ENCODE results near the gene CYP2A6.
A peak's percentile ranks its signal among the peaks of the same experiment; 100 is the strongest.
"Not testable (repeated sequence)": the region's sequence is repeated elsewhere in the genome, so short reads cannot be mapped to it uniquely, and the experiment has no call there.

CYP2A6 gene, protein sequence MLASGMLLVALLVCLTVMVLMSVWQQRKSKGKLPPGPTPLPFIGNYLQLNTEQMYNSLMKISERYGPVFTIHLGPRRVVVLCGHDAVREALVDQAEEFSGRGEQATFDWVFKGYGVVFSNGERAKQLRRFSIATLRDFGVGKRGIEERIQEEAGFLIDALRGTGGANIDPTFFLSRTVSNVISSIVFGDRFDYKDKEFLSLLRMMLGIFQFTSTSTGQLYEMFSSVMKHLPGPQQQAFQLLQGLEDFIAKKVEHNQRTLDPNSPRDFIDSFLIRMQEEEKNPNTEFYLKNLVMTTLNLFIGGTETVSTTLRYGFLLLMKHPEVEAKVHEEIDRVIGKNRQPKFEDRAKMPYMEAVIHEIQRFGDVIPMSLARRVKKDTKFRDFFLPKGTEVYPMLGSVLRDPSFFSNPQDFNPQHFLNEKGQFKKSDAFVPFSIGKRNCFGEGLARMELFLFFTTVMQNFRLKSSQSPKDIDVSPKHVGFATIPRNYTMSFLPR

DNA sequence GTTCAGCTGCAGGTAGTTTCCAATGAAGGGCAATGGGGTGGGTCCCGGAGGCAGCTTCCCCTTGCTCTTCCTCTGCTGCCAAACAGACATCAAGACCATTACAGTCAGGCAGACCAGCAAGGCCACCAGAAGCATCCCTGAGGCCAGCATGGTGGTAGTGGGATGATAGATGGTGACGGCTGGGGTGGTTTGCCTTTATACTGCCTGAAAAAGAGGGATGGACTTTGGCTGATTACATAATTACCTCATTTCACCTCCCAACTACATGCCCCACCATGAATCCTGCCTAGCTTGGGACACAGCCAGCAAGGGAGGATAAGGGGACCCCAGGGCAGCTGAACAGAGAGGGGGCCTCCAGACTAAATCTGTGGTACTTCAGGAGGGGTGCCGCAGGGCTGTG is at the start of gene CYP2A6:
TSS of gene CYP2A6 (minus strand) at position 171 of the 400 bp plus-strand sequence. CDS start at position 150, 21 bp downstream.
- H3K9me3 Mint-ChIP-seq, H3K4me3 Mint-ChIP-seq, H3K27ac Mint-ChIP-seq: not testable (repeated sequence)

DNA sequence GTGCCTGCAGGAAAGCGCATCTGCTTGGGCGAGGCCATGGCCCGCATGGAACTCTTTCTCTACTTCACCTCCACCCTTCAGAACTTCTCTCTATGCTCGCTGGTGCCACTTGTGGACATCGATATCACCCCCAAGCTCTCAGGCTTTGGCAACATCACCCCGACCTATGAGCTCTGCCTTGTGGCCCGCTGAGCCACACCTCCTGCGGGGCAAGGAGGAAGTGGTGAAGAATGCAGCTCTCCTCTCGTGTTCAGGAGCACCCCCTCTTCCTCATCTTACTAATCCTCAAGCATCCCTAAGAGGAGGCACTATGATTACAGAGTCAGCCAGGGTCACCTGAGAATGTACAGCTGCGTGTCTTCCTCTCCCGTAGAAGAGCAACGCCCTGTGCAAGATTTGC is 49.7 kb upstream of the CYP2A6 start:
- not testable (repeated sequence) for DNase-seq; H3K36me3 Mint-ChIP-seq (ENCODE audit: low read depth); H3K9me3 Mint-ChIP-seq; H3K27ac Mint-ChIP-seq; H3K4me3 Mint-ChIP-seq
- H3K4me1 Mint-ChIP-seq (ENCODE audit: low read depth), result peaks cover 14% of the 10 kb centered on the region
- H3K27me3 Mint-ChIP-seq, result peaks cover 13% of the 10 kb centered on the region

More for the DNA sequence above, at the start of gene CYP2A6:
- Mint-ChIP-seq H3K4me1 (ENCODE audit: low read depth) (peaks cover 18% of the 10 kb centered on the region), H3K27me3 (peaks cover 39% of the 10 kb centered on the region)
- H3K36me3 Mint-ChIP-seq (ENCODE audit: low read depth); DNase-seq: not testable (repeated sequence)

DNA sequence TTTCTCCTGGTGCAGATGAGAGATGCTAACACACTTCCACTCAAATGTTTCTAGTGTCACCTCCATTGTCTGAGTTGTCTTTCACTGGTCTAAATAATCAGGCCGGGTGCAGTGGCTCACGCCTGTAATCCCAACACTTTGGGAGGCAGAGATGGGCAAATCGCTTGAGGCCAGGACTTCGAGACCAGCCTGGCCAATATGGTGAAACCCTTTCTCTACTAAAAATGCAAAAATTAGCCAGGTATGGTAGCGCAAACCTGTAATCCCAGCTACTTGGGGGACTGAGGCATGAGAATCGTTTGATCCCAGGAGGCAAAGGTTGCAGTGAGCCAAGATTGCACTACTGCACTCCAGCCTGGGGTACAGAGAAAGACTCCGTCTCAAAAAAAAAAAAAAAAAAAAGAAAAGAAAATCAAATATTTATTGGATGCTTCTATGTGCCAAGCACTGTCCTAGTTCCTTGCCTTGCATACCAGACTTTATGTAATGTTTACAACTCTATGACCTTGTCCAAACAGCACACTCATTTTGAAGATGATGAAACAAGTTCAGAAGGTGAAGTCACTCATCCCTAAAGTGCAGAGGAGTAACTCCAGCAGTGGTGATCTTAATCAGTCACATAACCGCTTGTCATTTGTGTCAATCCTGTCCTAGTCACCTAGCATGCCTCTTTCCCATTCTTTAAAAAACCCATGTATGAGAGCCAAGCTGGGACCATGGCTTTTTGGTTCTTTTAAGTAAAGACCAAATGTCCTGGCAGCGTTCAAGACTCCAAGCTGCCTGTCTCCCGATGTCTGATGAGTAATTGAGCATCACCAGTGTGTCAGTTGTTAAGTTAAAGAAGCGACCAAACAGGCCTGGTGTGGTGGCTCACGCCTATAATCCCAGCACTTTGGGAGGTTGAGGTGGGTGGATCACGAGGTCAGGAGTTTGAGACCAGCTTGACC is 46.9 kb upstream of the CYP2A6 start:
- not testable (repeated sequence) for H3K27ac Mint-ChIP-seq; DNase-seq; H3K9me3 Mint-ChIP-seq; H3K36me3 Mint-ChIP-seq (ENCODE audit: low read depth); H3K4me3 Mint-ChIP-seq
- Mint-ChIP-seq H3K27me3 (peaks cover 15% of the 10 kb centered on the region), H3K4me1 (ENCODE audit: low read depth) (peaks cover 14% of the 10 kb centered on the region)

DNA sequence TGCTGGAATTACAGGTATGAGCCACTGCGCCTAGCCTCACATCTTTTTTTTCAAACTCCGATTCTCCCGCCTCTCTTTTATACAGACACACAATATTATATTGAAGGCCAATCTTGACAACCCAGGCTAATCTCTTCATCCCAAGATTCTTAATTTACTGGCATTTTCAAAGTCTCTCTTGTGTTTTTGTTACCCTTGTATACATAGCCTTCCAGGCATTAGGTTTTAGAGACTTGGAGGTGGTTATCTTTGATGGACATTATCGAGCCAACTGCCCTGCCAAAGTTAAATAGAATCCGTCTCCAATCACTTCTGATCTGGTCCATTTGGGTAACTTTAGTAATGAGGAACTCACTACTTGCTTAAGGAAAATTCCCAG is 46.2 kb upstream of the CYP2A6 start:
- DNase-seq, result no peak
- H3K4me3 Mint-ChIP-seq, result no peak overlapping the region

DNA sequence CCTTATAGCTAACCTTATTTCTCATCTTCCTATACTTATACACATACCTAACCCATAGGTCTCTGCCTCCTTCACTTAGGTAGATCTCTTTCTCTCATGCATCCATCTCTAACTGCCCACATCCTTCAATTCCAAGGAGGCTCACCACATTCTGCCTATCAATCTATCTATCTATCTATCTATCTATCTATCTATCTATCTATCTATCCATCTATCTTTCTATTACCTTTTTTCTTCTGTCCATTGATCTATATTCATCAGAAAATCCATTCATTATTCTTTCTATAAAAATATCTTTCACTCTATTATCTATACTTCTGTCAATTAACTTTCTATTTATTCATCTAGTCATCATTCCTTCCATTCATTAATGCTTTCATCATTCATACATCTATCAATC is 42.9 kb upstream of the CYP2A6 start:
- Mint-ChIP-seq H3K4me3 (no peak overlapping the region), H3K27ac (no peak overlapping the region), H3K4me1 (ENCODE audit: low read depth) (peaks cover 2% of the 10 kb centered on the region), H3K36me3 (ENCODE audit: low read depth) (no peaks in the 10 kb centered on the region), H3K27me3 (peaks cover 17% of the 10 kb centered on the region), H3K9me3 (no peaks in the 10 kb centered on the region)
- DNase-seq, result no peak

More for the DNA sequence above, 46.2 kb upstream of the CYP2A6 start:
- no peaks in the 10 kb centered on the region for H3K36me3 Mint-ChIP-seq (ENCODE audit: low read depth)
- peaks cover 21% of the 10 kb centered on the region for H3K27me3 Mint-ChIP-seq
- H3K9me3 Mint-ChIP-seq, result no peaks in the 10 kb centered on the region
- no peak overlapping the region for H3K27ac Mint-ChIP-seq
- H3K4me1 Mint-ChIP-seq (ENCODE audit: low read depth), result peaks cover 14% of the 10 kb centered on the region

DNA sequence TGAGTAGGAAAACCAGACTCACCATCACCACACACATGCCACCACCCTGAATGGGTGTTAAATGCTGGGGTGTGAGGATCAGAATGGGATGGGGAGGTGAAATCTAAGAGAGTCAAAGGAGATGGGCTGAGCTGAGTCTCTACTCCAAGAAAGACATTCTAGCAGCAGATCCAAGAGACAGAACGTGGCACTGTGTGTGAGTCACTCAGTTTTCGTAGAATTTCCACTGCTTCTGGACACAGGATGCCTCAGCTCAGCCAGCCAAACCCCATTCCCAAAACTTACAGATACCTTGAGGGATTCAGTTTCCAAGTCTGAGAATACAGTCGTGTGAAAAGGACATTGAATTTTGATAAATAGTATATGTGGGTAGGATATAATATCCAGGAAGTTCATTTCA is 39.1 kb upstream of the CYP2A6 start:
- Mint-ChIP-seq H3K9me3 (no peaks in the 10 kb centered on the region), H3K36me3 (ENCODE audit: low read depth) (no peaks in the 10 kb centered on the region), H3K27me3 (peaks cover 10% of the 10 kb centered on the region), H3K4me1 (ENCODE audit: low read depth) (no peaks in the 10 kb centered on the region), H3K4me3 (no peak overlapping the region), H3K27ac (no peak overlapping the region)
- DNase-seq, result no peak

DNA sequence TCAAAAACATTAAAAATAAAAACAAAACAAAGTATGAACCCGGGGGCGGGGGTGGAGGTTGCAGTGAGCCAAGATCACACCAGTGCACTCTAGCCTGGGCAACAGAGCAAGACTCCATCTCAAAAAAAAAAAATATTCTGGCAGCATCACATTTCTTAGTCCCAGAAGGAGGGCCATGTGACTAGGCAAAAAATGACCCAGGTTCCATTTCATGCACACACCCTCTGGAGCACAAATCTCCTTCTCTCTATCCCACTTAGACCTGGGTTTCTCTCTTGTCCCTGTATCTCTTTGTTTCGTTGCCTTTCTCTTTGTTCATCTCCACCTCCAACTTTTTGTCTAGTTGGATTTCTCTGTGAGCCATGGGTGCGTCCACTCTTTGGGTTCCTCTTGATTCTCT is 37.9 kb upstream of the CYP2A6 start:
- Mint-ChIP-seq H3K4me1 (ENCODE audit: low read depth) (no peaks in the 10 kb centered on the region), H3K4me3 (no peak overlapping the region), H3K27ac (no peak overlapping the region), H3K27me3 (peaks cover 10% of the 10 kb centered on the region), H3K9me3 (no peaks in the 10 kb centered on the region), H3K36me3 (ENCODE audit: low read depth) (no peaks in the 10 kb centered on the region)
- DNase-seq, result no peak

DNA sequence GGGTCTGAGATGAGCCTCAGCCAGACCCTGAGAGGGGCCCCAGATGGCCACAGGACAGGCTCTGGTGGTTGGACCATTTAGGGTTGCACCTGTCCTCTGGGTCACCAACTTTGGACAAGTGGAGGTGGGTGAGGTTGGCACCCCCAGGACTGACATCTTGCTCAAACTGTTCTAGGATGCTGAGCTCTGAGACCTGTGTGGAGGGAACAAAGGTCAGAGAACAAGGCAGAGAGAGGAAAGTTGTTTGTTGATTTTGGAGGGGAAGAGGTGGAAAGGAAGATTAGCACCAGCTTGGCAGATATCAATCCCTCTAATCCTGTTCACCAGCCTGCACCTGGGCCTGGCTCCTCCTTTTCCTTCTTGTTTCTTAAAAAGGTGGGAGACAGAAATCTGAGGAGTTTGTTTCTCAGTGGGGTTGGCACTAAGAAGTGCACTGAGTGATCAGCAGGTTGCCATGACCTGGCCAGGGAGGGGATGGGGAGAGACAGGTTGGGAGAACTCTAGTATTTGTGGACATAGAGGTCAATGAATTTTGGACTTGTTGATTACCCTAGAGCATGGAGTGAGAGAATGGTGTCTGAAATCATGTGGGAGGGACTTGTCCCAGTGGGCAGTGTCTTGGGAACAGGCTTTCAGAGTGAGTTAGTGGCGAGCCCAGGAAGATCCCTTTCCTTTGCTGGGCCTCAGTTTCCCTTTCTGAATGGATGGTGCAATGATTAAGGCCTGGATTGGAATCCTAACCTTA is 34.1 kb upstream of the CYP2A6 start:
- DNase-seq; H3K4me1 Mint-ChIP-seq (ENCODE audit: low read depth); H3K9me3 Mint-ChIP-seq; H3K4me3 Mint-ChIP-seq; H3K36me3 Mint-ChIP-seq (ENCODE audit: low read depth); H3K27ac Mint-ChIP-seq: not testable (repeated sequence)
- H3K27me3 Mint-ChIP-seq, result peaks cover 17% of the 10 kb centered on the region

DNA sequence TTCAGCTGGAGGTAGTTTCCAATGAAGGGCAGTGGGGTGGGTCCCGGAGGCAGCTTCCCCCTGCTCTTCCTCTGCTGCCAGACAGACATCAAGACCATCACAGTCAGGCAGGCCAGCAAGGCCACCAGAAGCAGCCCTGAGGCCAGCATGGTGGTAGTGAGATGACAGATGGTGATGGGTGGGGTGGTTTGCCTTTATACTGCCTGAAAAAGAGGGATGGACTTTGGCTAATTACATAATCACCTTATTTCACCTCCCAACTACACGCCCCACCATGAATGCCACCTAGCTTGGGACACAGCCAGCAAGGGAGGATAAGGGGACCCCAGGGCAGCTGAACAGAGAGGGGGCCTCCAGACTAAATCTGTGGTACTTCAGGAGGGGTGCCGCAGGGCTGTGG is 31.8 kb upstream of the CYP2A6 start, which contains the start of gene CYP2A7:
TSS of gene CYP2A7 (minus strand) at position 170 of the 400 bp plus-strand sequence. CDS start at position 149, 21 bp downstream.
- H3K27me3 Mint-ChIP-seq, result peaks cover 35% of the 10 kb centered on the region
- not testable (repeated sequence) for H3K27ac Mint-ChIP-seq; H3K36me3 Mint-ChIP-seq (ENCODE audit: low read depth); H3K4me1 Mint-ChIP-seq (ENCODE audit: low read depth); H3K4me3 Mint-ChIP-seq; H3K9me3 Mint-ChIP-seq; DNase-seq

DNA sequence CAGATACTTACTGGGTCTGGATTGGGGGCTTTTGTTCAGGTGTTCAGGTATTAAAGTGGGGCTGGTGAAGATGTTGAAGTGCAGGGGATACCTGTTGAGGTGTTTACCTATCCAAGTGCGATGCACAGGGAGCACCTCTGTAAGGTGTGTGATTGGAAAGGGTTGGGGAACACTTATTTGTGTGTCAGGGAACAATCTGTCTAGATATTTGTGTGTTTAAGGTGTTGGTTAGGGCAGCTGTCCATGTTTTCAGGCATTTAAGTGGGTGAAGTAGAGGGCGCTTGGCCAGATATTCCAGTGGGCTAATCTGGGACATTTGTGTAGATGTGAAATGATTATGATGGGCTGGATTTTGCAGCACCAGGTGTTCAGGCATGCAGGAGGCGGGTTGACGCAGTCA is 29.1 kb upstream of the CYP2A6 start:
- H3K4me1 Mint-ChIP-seq (ENCODE audit: low read depth), result peaks cover 13% of the 10 kb centered on the region
- H3K9me3 Mint-ChIP-seq; H3K27ac Mint-ChIP-seq; H3K36me3 Mint-ChIP-seq (ENCODE audit: low read depth); DNase-seq; H3K4me3 Mint-ChIP-seq: not testable (repeated sequence)
- peaks cover 46% of the 10 kb centered on the region for H3K27me3 Mint-ChIP-seq

DNA sequence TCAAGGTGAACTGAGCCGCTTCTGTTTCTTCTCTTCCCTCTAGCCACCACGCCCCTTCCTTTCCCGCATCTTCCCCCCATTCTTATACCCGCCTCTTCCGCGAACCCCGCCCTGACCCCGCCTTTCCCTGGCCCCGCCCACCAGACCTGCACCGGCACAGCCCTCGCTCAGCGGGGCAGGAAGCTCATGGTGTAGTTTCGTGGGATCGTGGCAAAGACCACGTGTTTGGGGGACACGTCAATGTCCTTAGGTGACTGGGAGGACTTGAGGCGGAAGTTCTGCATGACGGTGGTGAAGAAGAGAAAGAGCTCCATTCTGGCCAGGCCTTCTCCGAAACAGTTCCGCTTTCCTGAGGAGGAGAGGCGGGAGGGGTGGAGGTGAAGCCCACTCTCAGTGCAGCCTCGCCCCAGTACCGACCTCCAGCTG is 25.3 kb upstream of the CYP2A6 start:
- H3K9me3 Mint-ChIP-seq; H3K36me3 Mint-ChIP-seq (ENCODE audit: low read depth): not testable (repeated sequence)
- Mint-ChIP-seq H3K4me3 (peak overlapping the region; percentile 53), H3K27me3 (peaks cover 38% of the 10 kb centered on the region), H3K4me1 (ENCODE audit: low read depth) (peaks cover 13% of the 10 kb centered on the region), H3K27ac (peak overlapping the region; percentile 18)
- peak; percentile 92 for DNase-seq

DNA sequence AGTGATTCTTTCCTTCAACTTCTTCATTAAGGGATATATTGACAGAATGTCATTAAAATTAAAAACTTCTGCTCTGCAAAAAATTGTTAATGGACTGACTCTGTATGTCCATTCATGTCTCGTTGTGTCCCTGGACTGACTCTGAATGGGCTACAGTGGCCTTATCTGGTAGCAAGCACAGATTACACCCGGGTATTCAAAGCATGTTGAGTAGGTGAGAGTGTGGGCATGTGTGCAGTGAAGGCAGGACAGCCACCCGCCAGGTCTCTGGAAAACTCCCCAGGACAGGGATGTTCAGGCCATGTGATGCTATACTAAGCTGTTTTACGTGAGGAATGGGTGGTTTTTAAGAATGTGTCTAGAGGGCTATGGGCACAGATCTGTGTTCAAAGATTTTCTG is 24.6 kb upstream of the CYP2A6 start:
- peaks cover 34% of the 10 kb centered on the region for H3K27me3 Mint-ChIP-seq
- peaks cover 13% of the 10 kb centered on the region for H3K4me1 Mint-ChIP-seq (ENCODE audit: low read depth)
- H3K36me3 Mint-ChIP-seq (ENCODE audit: low read depth); H3K9me3 Mint-ChIP-seq; DNase-seq: not testable (repeated sequence)
- peak overlapping the region; percentile 9 for H3K27ac Mint-ChIP-seq
- peak overlapping the region; percentile 53 for H3K4me3 Mint-ChIP-seq

DNA sequence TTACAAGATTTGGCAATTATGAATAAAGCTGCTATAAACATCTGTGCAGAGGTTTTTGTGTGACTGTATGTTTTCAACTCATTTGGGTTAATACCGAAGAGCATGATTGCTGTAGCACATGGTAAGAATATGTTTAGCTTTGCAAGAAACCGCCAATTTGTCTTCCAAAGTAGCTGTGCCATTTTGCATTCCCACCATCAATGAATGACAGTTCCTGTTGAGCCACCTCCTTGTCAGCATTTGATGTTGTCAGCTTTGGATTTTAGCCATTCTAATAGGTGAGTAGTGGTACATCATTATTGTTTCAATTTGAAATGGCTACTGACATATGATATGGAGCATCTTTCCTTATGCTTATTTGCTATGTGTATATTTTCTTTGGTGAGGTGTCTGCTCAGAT is 23.6 kb upstream of the CYP2A6 start:
- DNase-seq; H3K4me3 Mint-ChIP-seq; H3K36me3 Mint-ChIP-seq (ENCODE audit: low read depth); H3K9me3 Mint-ChIP-seq; H3K27ac Mint-ChIP-seq: not testable (repeated sequence)
- Mint-ChIP-seq H3K27me3 (peaks cover 24% of the 10 kb centered on the region), H3K4me1 (ENCODE audit: low read depth) (peaks cover 13% of the 10 kb centered on the region)

DNA sequence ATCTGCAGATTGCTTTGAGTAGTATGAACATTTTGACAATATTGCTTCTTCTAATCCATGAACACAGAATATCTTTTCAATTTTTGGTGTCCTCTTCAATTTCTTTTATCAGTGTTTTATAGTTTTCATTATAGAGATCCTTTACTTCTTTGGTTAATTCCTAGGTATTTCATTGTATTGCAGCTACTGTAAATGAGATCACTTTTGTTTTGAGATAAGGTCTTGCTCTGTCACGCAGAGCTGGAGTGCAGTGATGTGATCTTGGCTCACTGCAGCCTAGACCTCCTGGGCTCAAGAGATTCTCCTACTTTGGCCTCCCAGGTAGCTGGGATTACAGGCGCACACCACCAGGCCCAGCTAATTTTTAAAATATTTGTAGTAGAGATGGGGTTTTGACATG is 22.0 kb upstream of the CYP2A6 start:
- H3K27me3 Mint-ChIP-seq, result peaks cover 11% of the 10 kb centered on the region
- H3K4me3 Mint-ChIP-seq, result no peak overlapping the region
- H3K36me3 Mint-ChIP-seq (ENCODE audit: low read depth), result no peaks in the 10 kb centered on the region

More for the DNA sequence above, 22.0 kb upstream of the CYP2A6 start:
- peaks cover 13% of the 10 kb centered on the region for H3K4me1 Mint-ChIP-seq (ENCODE audit: low read depth)
- no peak for DNase-seq
- no peaks in the 10 kb centered on the region for H3K9me3 Mint-ChIP-seq
- no peak overlapping the region for H3K27ac Mint-ChIP-seq
